Stimulated activated CD4-positive, alpha-beta T cell treated with anti-CD3 and anti-CD28 coated beads, Interleukin-4, amount 100 ng/mL, for 48 hours (primary cell): Measurements from ENCODE around the gene SDR42E2.
"Not testable (repeated sequence)": the region's sequence is repeated elsewhere in the genome, so short reads cannot be mapped to it uniquely, and the experiment has no call there.

Source experiments
- DNase-seq, 2 donors: peaks; one replicate each; pipeline ENCODE4 v3.0.0-alpha.2; 2020; ENCODE audit warnings: low read depth in 2 of 2

Gene SDR42E2

GRCh38 chr16:22213801-22214200, 51.5 kb downstream of the SDR42E2 start:
- DNase-seq: no peak

- no peak for DNase-seq
Measured at GRCh38 chr16:22214402-22214801, 52.1 kb downstream of the SDR42E2 start.

GRCh38 chr16:22214889-22215288, 52.6 kb downstream of the SDR42E2 start:
- no peak for DNase-seq

- DNase-seq: no peak
Measured at GRCh38 chr16:22216191-22216831, 54.0 kb downstream of the SDR42E2 start.

- DNase-seq: not testable (repeated sequence)
Measured at GRCh38 chr16:22216832-22217225, 54.5 kb downstream of the SDR42E2 start.

- no peak for DNase-seq
Measured at GRCh38 chr16:22217890-22218730, 55.8 kb downstream of the SDR42E2 start.

- no peak for DNase-seq
Measured at GRCh38 chr16:22219389-22220068, 57.2 kb downstream of the SDR42E2 start.

GRCh38 chr16:22220069-22220440, 57.7 kb downstream of the SDR42E2 start:
- DNase-seq: no peak

- no peak for DNase-seq
Measured at GRCh38 chr16:22220714-22221113, 58.4 kb downstream of the SDR42E2 start.

- no peak for DNase-seq
Measured at GRCh38 chr16:22222006-22222405, 59.7 kb downstream of the SDR42E2 start.

- DNase-seq: no peak
Measured at GRCh38 chr16:22222998-22223397, 60.7 kb downstream of the SDR42E2 start.

- no peak for DNase-seq
Measured at GRCh38 chr16:22225060-22225459, 62.8 kb downstream of the SDR42E2 start.

GRCh38 chr16:22229889-22230288, 67.6 kb downstream of the SDR42E2 start:
- DNase-seq: no peak

GRCh38 chr16:22232277-22233036, 70.2 kb downstream of the SDR42E2 start:
- DNase-seq: peak; percentile 18 to 34

GRCh38 chr16:22233037-22233372, 70.7 kb downstream of the SDR42E2 start:
- DNase-seq: no peak

- no peak for DNase-seq
Measured at GRCh38 chr16:22235839-22236745, 73.8 kb downstream of the SDR42E2 start.

GRCh38 chr16:22239131-22239805, 77.0 kb downstream of the SDR42E2 start:
- DNase-seq: no peak

- no peak for DNase-seq
Measured at GRCh38 chr16:22240023-22240710, 77.9 kb downstream of the SDR42E2 start.
